ENCODE data around the gene F10.

The F10 gene

DNA sequence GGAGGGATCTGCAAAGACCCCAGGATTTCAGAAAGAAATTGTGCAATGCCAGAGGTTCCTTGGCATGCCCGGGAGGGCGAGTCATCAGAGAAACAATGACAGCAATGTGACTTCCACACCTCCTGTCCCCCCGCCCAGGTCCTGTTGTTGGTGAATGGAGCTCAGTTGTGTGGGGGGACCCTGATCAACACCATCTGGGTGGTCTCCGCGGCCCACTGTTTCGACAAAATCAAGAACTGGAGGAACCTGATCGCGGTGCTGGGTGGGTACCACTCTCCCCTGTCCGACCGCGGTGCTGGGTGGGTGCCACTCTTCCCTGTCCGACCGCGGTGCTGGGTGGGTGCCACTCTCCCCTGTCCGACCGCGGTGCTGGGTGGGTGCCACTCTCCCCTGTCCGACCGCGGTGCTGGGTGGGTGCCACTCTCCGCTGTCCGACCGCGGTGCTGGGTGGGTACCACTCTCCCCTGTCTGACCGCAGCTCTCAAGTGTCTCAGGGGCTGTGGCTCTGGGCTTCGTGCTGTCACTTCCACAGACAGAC, 5.2 kb upstream of the F10 start:
- DNase-seq (ENCODE audit: low spot score): no peak
- TF ChIP-seq, protein P1, sequence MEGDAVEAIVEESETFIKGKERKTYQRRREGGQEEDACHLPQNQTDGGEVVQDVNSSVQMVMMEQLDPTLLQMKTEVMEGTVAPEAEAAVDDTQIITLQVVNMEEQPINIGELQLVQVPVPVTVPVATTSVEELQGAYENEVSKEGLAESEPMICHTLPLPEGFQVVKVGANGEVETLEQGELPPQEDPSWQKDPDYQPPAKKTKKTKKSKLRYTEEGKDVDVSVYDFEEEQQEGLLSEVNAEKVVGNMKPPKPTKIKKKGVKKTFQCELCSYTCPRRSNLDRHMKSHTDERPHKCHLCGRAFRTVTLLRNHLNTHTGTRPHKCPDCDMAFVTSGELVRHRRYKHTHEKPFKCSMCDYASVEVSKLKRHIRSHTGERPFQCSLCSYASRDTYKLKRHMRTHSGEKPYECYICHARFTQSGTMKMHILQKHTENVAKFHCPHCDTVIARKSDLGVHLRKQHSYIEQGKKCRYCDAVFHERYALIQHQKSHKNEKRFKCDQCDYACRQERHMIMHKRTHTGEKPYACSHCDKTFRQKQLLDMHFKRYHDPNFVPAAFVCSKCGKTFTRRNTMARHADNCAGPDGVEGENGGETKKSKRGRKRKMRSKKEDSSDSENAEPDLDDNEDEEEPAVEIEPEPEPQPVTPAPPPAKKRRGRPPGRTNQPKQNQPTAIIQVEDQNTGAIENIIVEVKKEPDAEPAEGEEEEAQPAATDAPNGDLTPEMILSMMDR (IDR thresholded peaks at IDR 0.05; ENCODE audit: extremely low read depth, missing control alignments): no peak

DNA sequence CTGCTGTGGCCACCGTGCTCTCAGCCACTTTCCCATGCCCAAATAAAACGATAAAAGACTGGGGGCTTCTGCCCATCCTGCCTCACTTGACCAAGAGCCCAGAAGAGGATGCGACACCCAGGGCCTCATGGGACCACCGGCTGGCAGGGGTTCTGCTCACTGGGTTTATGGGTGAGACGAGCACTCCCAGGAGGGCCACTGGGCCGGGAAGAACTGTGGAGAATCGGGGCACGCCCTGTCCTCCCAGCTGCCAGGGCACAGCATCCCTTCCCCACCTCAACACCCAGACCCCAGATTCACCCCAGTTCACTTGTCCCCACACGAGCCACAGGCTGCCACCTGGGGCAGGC, 4.7 kb upstream of the F10 start:
- DNase-seq (ENCODE audit: low spot score): no peak
- TF ChIP-seq, protein P1 (IDR thresholded peaks at IDR 0.05; ENCODE audit: extremely low read depth, missing control alignments): no peak

DNA sequence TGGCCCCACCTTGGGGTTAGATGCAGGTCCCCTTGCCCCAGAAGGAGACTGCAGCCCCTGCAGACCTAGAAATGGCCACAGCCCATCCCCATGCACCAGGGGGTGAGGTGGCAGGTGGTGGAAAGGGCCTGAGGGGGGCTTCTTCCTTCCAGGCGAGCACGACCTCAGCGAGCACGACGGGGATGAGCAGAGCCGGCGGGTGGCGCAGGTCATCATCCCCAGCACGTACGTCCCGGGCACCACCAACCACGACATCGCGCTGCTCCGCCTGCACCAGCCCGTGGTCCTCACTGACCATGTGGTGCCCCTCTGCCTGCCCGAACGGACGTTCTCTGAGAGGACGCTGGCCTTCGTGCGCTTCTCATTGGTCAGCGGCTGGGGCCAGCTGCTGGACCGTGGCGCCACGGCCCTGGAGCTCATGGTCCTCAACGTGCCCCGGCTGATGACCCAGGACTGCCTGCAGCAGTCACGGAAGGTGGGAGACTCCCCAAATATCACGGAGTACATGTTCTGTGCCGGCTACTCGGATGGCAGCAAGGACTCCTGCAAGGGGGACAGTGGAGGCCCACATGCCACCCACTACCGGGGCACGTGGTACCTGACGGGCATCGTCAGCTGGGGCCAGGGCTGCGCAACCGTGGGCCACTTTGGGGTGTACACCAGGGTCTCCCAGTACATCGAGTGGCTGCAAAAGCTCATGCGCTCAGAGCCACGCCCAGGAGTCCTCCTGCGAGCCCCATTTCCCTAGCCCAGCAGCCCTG, 4.2 kb upstream of the F10 start:
- no peak for DNase-seq (ENCODE audit: low spot score)
- TF ChIP-seq, protein P1 (IDR thresholded peaks at IDR 0.05; ENCODE audit: extremely low read depth, missing control alignments): no peak

DNA sequence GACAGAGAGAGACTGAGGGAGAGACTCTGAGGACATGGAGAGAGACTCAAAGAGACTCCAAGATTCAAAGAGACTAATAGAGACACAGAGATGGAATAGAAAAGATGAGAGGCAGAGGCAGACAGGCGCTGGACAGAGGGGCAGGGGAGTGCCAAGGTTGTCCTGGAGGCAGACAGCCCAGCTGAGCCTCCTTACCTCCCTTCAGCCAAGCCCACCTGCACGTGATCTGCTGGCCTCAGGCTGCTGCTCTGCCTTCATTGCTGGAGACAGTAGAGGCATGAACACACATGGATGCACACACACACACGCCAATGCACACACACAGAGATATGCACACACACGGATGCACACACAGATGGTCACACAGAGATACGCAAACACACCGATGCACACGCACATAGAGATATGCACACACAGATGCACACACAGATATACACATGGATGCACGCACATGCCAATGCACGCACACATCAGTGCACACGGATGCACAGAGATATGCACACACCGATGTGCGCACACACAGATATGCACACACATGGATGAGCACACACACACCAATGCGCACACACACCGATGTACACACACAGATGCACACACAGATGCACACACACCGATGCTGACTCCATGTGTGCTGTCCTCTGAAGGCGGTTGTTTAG, 3.3 kb upstream of the F10 start:
- TF ChIP-seq, protein P1 (IDR thresholded peaks at IDR 0.05; ENCODE audit: extremely low read depth, missing control alignments): no peak
- DNase-seq (ENCODE audit: low spot score): no peak

DNA sequence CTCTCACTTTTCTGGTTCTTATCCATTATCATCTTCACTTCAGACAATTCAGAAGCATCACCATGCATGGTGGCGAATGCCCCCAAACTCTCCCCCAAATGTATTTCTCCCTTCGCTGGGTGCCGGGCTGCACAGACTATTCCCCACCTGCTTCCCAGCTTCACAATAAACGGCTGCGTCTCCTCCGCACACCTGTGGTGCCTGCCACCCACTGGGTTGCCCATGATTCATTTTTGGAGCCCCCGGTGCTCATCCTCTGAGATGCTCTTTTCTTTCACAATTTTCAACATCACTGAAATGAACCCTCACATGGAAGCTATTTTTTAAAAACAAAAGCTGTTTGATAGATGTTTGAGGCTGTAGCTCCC, 2.8 kb upstream of the F10 start:
- TF ChIP-seq, protein P1 (IDR thresholded peaks at IDR 0.05; ENCODE audit: extremely low read depth, missing control alignments): no peak
- no peak for DNase-seq (ENCODE audit: low spot score)

DNA sequence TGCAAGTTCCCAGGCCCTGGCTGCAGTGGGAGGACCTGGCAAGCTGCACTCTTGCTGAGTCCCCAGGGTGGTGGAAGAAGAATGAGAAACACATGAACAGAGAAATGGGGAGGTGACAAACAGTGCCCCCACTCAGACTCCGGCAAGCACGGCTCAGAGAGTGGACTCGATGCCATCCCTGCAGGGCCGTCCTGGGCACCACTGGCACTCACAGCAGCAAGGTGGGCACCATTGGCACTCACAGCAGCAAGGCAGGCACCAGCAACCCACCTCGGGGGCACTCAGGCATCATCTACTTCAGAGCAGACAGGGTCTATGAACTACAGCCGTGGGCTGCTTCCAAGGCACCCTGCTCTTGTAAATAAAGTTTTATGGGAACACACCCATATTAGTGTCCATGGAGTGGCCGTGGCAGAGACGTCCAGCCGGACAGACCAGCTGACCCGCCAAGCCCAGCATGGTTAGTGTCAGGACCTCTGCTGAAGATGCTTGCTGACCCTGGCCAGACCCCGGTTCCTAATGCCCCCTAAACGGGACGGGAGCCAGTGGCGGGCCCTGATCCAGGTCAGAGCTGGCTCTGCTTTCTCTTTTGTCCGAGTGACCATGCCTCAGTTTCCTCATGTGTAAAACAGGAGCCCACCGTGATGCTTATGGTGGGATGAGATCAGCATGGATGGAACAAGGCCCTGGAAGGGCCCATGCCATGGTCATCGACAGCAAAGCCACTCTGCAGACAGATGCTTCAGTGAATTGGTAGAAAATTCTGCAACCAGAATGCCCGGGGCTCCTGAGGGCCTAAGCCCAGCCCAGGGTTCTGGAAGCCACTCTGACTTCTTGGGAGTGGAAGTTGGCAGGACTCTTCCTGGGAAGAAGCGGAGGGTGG, 2.1 kb upstream of the F10 start:
- no peak for DNase-seq (ENCODE audit: low spot score)
- TF ChIP-seq, protein P1 (IDR thresholded peaks at IDR 0.05; ENCODE audit: extremely low read depth, missing control alignments): no peak

Measured in GM20000 (cell line).